HG03558 (cell line): ENCODE data around the gene ZNF385A.

ENCODE experiments used
- ATAC-seq: cut with Tn5 transposase; IDR thresholded peaks from one replicate; pipeline ENCODE4 v1.9.1; 2021; ENCODE audit warnings: moderate number of reproducible peaks; ENCODE audit not compliant: unreplicated experiment; ENCODE audit errors: extremely low read depth

Gene ZNF385A

GRCh38 chr12:54416687-54417603 lies 32.4 kb upstream of the ZNF385A start:
- no peak for ATAC-seq

DNA sequence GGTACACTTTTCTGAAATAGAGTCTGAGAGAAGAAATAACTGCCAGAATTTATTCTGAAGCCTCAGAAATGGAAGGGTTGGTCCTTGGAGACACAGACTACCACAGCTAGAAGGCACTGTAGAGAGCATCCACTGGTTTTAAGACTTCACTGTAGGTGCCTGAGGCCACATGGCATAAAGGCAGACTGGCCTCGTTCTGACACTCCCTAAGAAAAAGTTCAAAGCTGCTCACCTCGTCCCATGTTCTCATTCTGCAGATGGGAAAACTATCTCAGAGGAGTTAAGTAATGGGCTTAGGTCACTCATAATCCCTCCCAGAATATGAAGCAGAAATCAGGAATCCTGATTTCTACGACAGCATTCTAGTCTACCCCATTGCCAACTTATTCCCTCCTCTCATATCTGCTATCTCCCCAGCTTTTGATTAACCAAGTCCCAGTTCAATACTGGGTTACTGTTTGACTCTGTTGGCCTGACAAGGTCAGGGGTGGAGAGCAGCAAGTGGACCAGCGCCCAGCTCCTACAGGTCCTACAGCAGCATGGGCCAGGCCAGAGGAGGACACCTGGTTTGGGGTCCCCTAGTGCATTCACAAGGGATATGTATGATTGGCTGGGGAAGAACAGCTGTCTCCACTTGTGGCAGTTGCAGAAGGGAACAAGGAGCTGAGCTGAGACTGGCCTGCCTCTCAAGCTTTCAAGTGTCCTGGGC lies 30.8 kb upstream of the ZNF385A start:
- ATAC-seq: no peak

- no peak for ATAC-seq
These were observed 29.0 kb upstream of the ZNF385A start for GRCh38 chr12:54413284-54414190.

DNA sequence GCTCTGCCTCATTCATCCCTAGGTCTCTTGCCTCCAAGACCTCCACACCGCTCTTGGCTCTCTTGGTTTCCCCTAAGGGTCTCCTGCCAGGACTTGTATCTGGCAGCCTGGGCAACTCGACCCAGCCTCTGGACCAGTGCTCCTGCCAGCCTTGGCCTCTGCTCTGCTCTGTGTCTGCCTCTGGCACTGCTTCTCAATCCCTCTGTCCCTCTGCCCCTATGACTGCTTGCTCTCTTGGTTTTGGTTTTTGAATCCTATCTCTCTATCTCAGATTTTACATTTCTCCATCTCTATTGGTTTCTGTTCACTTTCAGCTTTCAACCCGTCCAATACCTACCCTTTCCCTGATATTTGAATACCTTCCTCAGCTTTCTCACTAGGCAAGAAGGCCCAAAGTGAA lies 28.3 kb upstream of the ZNF385A start:
- ATAC-seq: no peak

DNA sequence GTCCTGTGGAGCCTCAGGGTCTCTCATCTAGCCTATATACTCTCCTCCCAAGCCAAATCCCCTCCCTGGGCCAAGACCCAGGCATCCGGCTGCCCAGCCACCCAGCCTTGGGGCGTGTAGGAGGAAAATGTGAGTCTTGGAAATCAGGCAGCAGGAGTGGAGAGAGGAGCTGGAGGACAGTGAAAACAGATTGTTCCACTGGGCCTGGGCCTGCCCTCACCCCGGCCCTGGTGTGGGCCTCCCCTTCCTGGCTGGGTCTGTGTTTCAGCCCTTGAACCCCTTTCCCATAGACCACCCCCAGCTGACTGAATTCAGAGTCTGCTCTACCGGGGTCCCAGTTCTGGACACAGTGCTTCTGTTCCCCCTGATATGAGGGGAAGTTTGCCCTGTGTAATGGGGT lies 27.8 kb upstream of the ZNF385A start:
- ATAC-seq: no peak

DNA sequence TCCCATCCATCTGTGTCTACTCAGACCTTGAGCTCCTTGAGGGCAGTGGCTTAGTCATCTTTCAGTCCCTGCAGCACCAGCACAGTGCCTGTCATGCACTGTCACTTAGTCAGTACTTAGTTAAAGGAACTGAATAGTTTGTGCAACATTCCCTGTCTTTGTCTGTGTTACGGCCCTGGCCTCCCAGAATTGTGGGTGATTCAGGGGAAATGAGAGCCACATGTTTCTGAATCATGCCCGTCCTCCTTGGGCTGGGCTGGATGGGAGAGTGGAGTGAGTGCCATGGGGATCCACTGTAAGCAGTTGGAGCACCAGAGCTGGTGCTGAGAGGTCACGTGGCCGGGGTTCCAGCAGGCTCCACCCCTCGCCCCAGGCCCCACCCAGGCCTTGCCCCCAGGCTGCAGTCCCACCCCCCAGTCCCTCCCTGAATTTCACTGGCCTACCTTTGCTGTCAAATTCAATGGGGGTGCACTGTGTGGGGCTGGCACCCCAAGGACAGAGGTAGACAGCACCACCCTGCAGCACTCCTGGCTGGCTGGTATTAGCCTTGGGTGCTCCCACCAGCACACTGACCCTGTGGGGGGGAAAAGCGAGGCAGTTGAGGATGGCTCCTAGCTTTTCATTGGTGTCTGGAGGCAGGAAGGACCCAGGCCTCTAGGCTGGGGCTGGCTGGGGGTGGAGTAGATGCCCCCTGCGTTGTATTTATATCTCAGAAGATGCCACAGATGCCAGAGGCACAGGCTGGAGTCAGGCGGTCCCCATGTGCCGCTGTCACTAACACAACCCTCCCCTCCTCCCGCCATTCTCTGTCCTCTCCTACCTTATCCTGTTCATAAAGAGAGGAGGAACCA lies 27.1 kb upstream of the ZNF385A start:
- ATAC-seq: no peak

- ATAC-seq: no peak
These were observed 24.7 kb upstream of the ZNF385A start for GRCh38 chr12:54409267-54409666.

DNA sequence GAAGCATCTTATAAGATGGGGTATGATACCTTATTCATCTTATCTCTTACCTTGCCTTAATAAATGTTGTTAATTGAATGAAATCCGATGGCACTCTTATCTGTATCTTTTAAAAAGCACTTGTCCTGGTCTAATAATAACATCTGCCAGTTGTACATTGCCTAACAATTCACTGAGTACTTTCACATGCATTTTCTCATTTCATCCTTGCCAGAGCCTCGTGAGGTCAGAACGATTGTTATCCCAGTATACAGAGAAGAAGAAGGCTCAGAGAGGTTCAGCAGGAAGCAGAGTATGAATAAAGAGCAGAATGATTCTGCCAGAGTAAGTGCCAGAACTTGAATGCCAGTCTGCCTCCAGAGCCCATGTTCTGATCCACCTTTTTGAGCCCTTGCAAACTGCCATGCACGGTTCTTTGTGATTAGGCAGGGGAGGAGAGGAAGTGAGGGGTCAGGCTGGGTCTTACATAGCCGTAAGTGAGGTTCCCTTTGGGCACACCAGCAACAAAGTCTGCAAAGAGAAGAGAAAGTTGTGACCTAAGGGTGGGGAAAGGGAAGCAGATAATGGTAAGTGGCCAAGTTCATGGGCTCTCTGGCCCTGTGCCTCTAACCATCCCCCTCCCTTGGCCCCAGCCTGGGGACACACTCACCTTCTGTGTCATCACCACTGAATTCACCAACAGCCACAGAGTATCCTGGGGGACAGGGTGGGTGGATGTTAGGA lies 22.8 kb upstream of the ZNF385A start:
- ATAC-seq: no peak

GRCh38 chr12:54405573-54405972 lies 21.0 kb upstream of the ZNF385A start:
- no peak for ATAC-seq

GRCh38 chr12:54405106-54405505 lies 20.6 kb upstream of the ZNF385A start:
- ATAC-seq: no peak

DNA sequence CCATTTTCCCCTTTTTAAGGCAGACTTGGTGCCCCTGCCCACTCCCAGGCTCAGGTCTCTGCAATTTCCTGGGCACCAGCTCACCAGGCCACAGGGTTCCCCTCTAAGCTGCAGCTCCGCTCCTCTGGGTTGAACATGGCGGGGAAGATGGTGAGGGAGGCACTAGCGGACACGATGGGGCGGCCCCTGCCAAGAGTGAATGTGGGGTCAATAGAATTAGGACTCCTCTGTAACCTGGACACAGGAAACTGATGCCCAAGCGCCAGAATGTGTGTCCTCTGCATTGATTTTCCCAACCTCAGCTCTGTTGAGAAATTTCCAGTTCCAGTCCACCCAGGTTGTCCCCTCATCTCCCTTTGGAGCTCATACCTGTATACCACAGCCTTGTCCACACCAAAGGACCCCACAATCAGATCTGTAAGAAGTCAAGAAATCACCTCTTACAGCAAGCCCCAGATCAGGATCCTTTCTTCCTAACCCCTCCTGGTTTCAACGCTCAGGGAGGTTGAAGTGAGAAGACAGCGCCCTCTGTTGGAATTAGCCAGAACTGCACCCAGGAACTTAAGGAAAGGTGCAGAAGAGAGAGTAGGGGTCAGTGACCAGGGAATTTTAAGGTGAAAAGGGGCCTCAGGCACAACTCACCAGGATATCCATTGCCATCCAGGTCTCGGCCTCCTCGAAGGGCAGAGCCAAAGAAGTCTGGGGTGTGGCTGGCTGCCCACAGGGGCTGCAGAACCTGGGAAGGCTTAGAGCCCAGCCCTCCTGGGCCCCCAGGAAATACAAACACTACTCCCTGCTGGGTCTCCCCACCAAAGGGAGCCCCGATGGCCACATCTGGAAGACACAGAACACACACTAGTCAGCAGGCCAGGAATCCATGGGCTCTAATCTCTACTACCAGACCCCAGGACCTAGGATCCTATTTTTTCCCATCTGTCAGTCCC lies 19.8 kb upstream of the ZNF385A start:
- ATAC-seq: no peak

- no peak for ATAC-seq
These were observed 16.6 kb upstream of the ZNF385A start for GRCh38 chr12:54401119-54401518.

DNA sequence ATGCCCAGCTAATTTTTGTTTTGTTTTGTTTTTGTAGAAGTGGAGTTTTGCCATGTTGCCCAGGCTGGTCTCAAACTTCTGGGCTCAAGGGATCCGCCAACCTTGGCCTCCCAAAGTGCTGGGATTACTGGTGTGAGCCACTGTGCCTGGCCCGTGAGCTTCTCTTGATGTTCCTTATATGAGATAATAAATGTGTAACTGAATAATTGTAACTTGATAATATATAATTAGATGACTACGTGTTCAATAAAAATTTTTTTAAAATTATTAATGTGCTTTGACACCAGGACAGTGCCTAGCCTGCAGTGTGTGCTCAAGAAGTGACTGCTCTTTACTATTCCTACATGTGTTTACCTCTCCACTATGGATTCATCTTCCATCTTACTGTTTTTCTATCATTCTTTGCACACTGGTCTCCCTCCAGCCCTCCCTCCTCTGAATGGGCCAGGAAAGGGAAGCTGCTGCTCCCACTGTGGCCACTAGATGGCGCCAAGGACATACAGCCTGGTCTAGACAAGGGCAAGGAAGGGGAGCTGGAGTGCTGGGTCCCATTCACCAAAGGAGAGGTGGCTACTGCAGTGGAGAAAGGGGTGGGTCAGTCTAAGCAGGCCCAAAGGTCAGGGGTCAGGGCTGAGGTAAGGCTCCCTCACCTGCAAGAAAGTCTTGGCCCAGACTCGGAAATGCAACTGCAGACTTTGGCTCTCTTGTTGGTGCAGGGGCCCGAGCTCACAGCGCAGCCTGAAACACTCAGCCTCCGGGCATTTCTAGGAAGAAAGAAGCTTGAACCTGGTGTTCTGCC lies 14.7 kb upstream of the ZNF385A start:
- ATAC-seq: no peak

GRCh38 chr12:54398218-54398617 lies 13.7 kb upstream of the ZNF385A start:
- no peak for ATAC-seq

- ATAC-seq: no peak
These were observed 12.6 kb upstream of the ZNF385A start for GRCh38 chr12:54397157-54397556.

DNA sequence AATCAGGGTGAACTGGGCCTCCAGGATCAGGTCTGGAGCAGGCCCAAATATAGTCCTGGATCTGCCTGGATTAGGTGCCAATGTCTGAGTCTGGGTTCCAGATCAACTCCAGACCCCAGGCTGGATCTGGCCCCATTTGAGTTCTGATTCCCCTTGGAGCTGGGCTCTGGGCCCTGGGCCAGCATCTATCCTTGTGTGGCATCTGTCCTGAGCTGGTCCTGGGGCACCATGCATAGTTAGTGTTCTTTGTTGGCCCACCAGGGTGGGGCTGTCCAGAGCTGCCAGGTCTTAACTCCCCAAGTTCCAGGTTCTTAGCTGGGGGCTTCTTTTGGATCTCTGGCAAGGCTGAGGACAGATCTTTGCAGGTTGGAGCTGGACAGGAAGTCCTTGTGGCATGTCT lies 11.0 kb upstream of the ZNF385A start:
- no peak for ATAC-seq

- ATAC-seq: no peak
These were observed 10.5 kb upstream of the ZNF385A start for GRCh38 chr12:54394986-54395385.
